CD14-positive monocyte (primary cell): ENCODE results near the gene MDK. TPM values are rescaled to one million over a fixed set of nuclear protein-coding genes. Genes with fewer than 3 reads are reported as not detected.

Experiments used
- DNase-seq, 3 donors: peaks; one replicate each; pipeline ENCODE4 v3.0.0-alpha.2; 2011 to 2022
- H2AFZ ChIP-seq: 2 replicates; pipeline ENCODE4 v1.6.0; 2012; ENCODE audit warnings: mild to moderate bottlenecking, low read depth, low read length, inconsistent platforms; ENCODE audit not compliant: insufficient read depth, poor library complexity, severe bottlenecking
- H3K27ac ChIP-seq, 2 donors: 1 replicate in 1 of 2; 2 replicates in 1 of 2; pipeline ENCODE4 v1.5.1; 2012 to 2013; ENCODE audit warnings: low read length in 2 of 2, control low read depth in 1 of 2, inconsistent platforms in 1 of 2, low read depth in 1 of 2, mild to moderate bottlenecking in 1 of 2
- H3K27me3 ChIP-seq, 2 donors: one replicate each; pipeline versions ENCODE4 v1.6.0 to v1.6.1; 2011 to 2013; ENCODE audit warnings: low read length in 2 of 2; ENCODE audit not compliant: control insufficient read depth in 2 of 2, insufficient read depth in 2 of 2
- H3K36me3 ChIP-seq, 2 donors: replicated peaks in 1 of 2; 1 replicate in 1 of 2; 2 replicates in 1 of 2; pipeline versions ENCODE4 v1.5.1 to v1.6.1; 2012 to 2013; ENCODE audit warnings: low read length in 2 of 2, control low read depth in 1 of 2, inconsistent platforms in 1 of 2, mild to moderate bottlenecking in 1 of 2; ENCODE audit not compliant: insufficient read depth in 2 of 2, control insufficient read depth in 1 of 2
- H3K4me1 ChIP-seq, 2 donors: 1 replicate in 1 of 2; 2 replicates in 1 of 2; pipeline versions ENCODE4 v1.5.1 to v1.6.1; 2012 to 2013; ENCODE audit warnings: low read length in 2 of 2, control low read depth in 1 of 2, inconsistent platforms in 1 of 2, mild to moderate bottlenecking in 1 of 2, moderate library complexity in 1 of 2; ENCODE audit not compliant: insufficient read depth in 2 of 2, control insufficient read depth in 1 of 2
- H3K4me2 ChIP-seq: replicated peaks from 2 replicates; pipeline ENCODE3; 2012; ENCODE audit warnings: low read length, moderate library complexity, mild to moderate bottlenecking; ENCODE audit not compliant: poor library complexity, severe bottlenecking; ENCODE audit errors: extremely low read depth
- H3K4me3 ChIP-seq, 3 experiments: fragments of 200-600 bp in 1 of 3; sonication (generic) in 1 of 3; replicated peaks in 1 of 3; 1 replicate in 2 of 3; 2 replicates in 1 of 3; pipeline ENCODE4 v1.5.1; 2011 to 2013; ENCODE audit warnings: low read length in 3 of 3, mild to moderate bottlenecking in 3 of 3, control low read depth in 2 of 3, low read depth in 2 of 3, inconsistent platforms in 1 of 3, moderate library complexity in 1 of 3
- H3K79me2 ChIP-seq: 2 replicates; pipeline ENCODE4 v1.6.0; 2012; ENCODE audit warnings: mild to moderate bottlenecking, control low read depth, inconsistent platforms, low read length, moderate library complexity; ENCODE audit not compliant: insufficient read depth
- H3K9ac ChIP-seq: 2 replicates; pipeline ENCODE4 v1.6.0; 2017; ENCODE audit warnings: low read length, mild to moderate bottlenecking; ENCODE audit not compliant: insufficient read depth, poor library complexity, severe bottlenecking
- H3K9me3 ChIP-seq, 2 donors: replicated peaks in 1 of 2; 1 replicate in 1 of 2; 2 replicates in 1 of 2; pipeline versions ENCODE4 v1.5.1 to v1.6.1; 2012 to 2013; ENCODE audit warnings: low read length in 2 of 2, control low read depth in 1 of 2; ENCODE audit not compliant: control insufficient read depth in 1 of 2, insufficient read depth in 1 of 2
- H4K20me1 ChIP-seq: 2 replicates; pipeline ENCODE4 v1.6.0; 2012; ENCODE audit warnings: mild to moderate bottlenecking, low read length, control low read depth, moderate library complexity; ENCODE audit not compliant: insufficient read depth
- H3K27ac Mint-ChIP-seq, 7 donors: one replicate each; pipeline ENCODE4 v1.8.0; 2020; ENCODE audit warnings: mild to moderate bottlenecking in 7 of 7, mixed read lengths in 7 of 7, moderate library complexity in 6 of 7, inconsistent platforms in 2 of 7
- H3K27me3 Mint-ChIP-seq, 3 donors: one replicate each; pipeline ENCODE4 v1.8.0; 2021 to 2022; ENCODE audit warnings: low read depth in 3 of 3, mild to moderate bottlenecking in 3 of 3, mixed read lengths in 3 of 3, moderate library complexity in 3 of 3, inconsistent platforms in 1 of 3
- H3K36me3 Mint-ChIP-seq, 2 donors: one replicate each; pipeline ENCODE4 v1.8.0; 2020; ENCODE audit warnings: mixed read lengths in 2 of 2, inconsistent platforms in 1 of 2, mild to moderate bottlenecking in 1 of 2
- H3K4me1 Mint-ChIP-seq: one replicate; pipeline ENCODE4 v1.8.0; 2020; ENCODE audit warnings: mild to moderate bottlenecking, mixed read lengths
- H3K4me3 Mint-ChIP-seq, 2 donors: one replicate each; pipeline ENCODE4 v1.8.0; 2020; ENCODE audit warnings: mild to moderate bottlenecking in 2 of 2, mixed read lengths in 2 of 2, moderate library complexity in 1 of 2
- H3K9me3 Mint-ChIP-seq, 7 donors: one replicate each; pipeline ENCODE4 v1.8.0; 2020 to 2022; ENCODE audit warnings: mixed read lengths in 7 of 7, mild to moderate bottlenecking in 6 of 7, moderate library complexity in 6 of 7, inconsistent platforms in 2 of 7
- CTCF ChIP-seq: fragments of 200-600 bp; IDR thresholded peaks from one replicate; pipeline ENCODE4 v1.8.0; 2022; ENCODE audit warnings: antibody characterized with exemption, mild to moderate bottlenecking
- WGBS: methylation state at CpG from one replicate; pipeline ENCODE4 v1.1.5; 2013; ENCODE audit warnings: missing lambda C conversion rate; ENCODE audit not compliant: insufficient coverage; 5-methylcytosine and 5-hydroxymethylcytosine counted together
- intact Hi-C, 2 donors: fragments of 100-400 bp; cut with micrococcal nuclease; formaldehyde crosslinking; loops; one replicate each; pipeline versions ENCODE4 v1.15.0 to v1.15.1; 2023
- polyA plus RNA-seq, 3 donors: library from polyadenylated mRNA; depleted of rRNA in 1 of 3; unstranded in 2 of 3; stranded (reverse) in 1 of 3; fragments of 300-500 nt in 2 of 3; fragments of >200 nt in 1 of 3; fragmentation: Illumina TruSeq in 2 of 3; gene quantifications; 1 replicate in 2 of 3; 2 replicates in 1 of 3; pipeline ENCODE4 v1.2.3, GENCODE V29; 2012 to 2021

The MDK gene
- polyA plus RNA-seq, 3 donors: 2.8 TPM; not detected in 2

DNA sequence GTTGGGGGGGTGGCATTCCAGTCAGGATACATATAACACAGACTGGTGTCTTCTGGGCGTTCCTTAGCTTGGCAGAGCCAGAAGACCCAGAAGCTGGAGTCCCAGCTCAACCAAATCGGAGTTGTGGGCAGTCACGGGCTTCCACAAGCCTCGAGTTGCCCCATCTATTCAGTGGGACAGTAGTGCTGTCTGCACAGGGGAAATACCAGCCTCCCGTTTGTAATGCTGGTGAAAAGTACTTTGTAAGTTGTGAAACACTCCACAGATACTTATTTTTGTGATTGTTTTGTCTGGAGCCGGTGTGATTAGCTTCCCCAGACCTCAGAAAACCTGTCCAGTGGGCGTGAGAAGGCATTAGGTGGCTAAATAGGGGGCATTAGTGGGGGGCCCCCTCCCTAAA, 20.6 kb upstream of the MDK start:
- peaks cover 0 to 5% (median 3%) of the 10 kb centered on the region in 3 donors for H3K27me3 Mint-ChIP-seq
- TF ChIP-seq CTCF: no peak
- Histone ChIP-seq H3K4me2 (peak overlapping the region; percentile 70), H3K4me3 (peak overlapping the region in 2 of 3 experiments; percentile 29 to 64), H3K9ac (peak overlapping the region; percentile 82), H3K9me3 (no peaks in the 10 kb centered on the region), H2AFZ (no peak overlapping the region), H3K4me1 (peaks cover 66 to 90% of the 10 kb centered on the region in 2 donors), H3K27me3 (no peaks in the 10 kb centered on the region), H3K36me3 (peaks cover 25 to 31% of the 10 kb centered on the region in 2 donors), H3K79me2 (peaks cover 100% of the 10 kb centered on the region), H4K20me1 (peaks cover 98% of the 10 kb centered on the region), H3K27ac (peak overlapping the region; percentile 79 to 95)
- peak; percentile 64 to 77 (median 74) for DNase-seq
- intact Hi-C loops: no loop called here
- peak overlapping the region; percentile 70 to 71 for H3K4me3 Mint-ChIP-seq
- peaks cover 72% of the 10 kb centered on the region for H3K4me1 Mint-ChIP-seq
- peaks cover 23 to 42% of the 10 kb centered on the region in 2 donors for H3K36me3 Mint-ChIP-seq
- 33% methylated on average over 3 of the region's 7 CpGs for WGBS
- H3K27ac Mint-ChIP-seq: peak overlapping the region; percentile 92 to 98 (median 96)
- H3K9me3 Mint-ChIP-seq: no peaks in the 10 kb centered on the region

DNA sequence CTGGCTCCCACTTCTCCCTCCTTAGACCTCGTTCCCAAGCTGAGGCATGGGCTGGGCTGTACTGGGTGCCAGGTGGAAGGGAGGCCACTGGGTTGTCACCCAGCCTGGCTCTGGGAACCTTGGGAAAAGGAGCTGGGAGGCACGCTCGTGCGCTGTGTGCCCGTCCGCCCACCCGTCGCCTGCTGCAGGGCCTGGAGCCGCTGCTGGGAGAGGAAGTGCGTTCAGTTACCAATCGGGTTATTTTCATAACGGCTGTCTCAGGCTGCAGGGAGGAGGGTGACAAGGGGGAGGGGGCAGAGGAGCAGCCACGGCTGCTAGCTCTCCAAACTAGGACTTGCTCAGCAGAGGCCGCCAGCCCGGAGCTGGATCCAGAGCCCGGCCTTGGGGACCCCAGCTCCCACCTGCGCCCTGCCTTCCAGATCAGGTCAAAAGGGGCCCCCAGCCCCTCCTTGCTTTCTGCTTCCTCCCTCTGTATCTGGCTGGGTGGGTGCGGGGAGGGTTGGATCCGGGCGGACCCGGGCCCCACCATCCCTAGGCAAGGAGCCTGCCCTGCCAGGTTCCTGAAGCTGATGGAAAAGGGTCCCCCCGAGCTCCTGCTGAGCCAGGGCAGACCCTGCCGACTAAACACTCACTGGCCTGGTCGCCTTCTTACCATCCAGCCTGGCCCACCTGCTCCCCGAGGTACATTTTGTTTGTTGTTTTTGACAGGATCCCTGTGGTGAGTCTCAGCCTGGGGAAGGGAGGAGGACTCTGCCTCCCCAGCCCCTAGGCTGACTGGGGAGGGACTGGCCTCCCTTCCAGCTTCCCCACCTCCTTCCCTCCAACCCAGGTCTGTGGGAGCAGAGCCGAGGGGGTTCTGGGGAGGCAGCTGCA, 19.9 kb upstream of the MDK start:
- Mint-ChIP-seq H3K36me3 (peaks cover 17 to 42% of the 10 kb centered on the region in 2 donors), H3K4me1 (peaks cover 66% of the 10 kb centered on the region), H3K27ac (peak overlapping the region; percentile 92 to 98 (median 96)), H3K9me3 (no peaks in the 10 kb centered on the region), H3K4me3 (peak overlapping the region; percentile 70 to 71), H3K27me3 (peaks cover 0 to 5% (median 3%) of the 10 kb centered on the region in 3 donors)
- DNase-seq: peak; percentile 75 to 79 (median 75)
- intact Hi-C loops: no loop called here
- no peak for TF ChIP-seq CTCF
- no peaks in the 10 kb centered on the region for H3K27me3 ChIP-seq
- H4K20me1 ChIP-seq: peaks cover 98% of the 10 kb centered on the region
- no peaks in the 10 kb centered on the region for H3K9me3 ChIP-seq
- H3K27ac ChIP-seq: peak overlapping the region; percentile 79 to 95
- peaks cover 100% of the 10 kb centered on the region for H3K79me2 ChIP-seq
- peak overlapping the region; percentile 82 for H3K9ac ChIP-seq
- H3K4me1 ChIP-seq: peaks cover 59 to 86% of the 10 kb centered on the region in 2 donors
- H3K36me3 ChIP-seq: peaks cover 25 to 31% of the 10 kb centered on the region in 2 donors
- under 1% methylated on average over 17 of the region's 26 CpGs for WGBS
- no peak overlapping the region for H2AFZ ChIP-seq
- H3K4me2 ChIP-seq: peak overlapping the region; percentile 70
- peak overlapping the region; percentile 6 to 64 (median 29) for H3K4me3 ChIP-seq
